HUES6 (cell line): ENCODE measurements around the gene TTC34.
"Not testable (repeated sequence)": the region's sequence is repeated elsewhere in the genome, so short reads cannot be mapped to it uniquely, and the experiment has no call there.

ENCODE experiments used
- H3K27ac ChIP-seq: 2 replicates; pipeline ENCODE4 v1.7.0; 2013; ENCODE audit warnings: low read depth, mild to moderate bottlenecking, low read length, inconsistent platforms
- H3K27me3 ChIP-seq: 2 replicates; pipeline ENCODE4 v1.6.1; 2013; ENCODE audit warnings: low read length; ENCODE audit not compliant: control insufficient read depth, insufficient read depth
- H3K36me3 ChIP-seq: 2 replicates; pipeline ENCODE4 v1.6.1; 2013; ENCODE audit warnings: low read length; ENCODE audit not compliant: control insufficient read depth, insufficient read depth
- H3K4me1 ChIP-seq: 2 replicates; pipeline ENCODE4 v1.6.1; 2013; ENCODE audit warnings: low read length; ENCODE audit not compliant: control insufficient read depth, insufficient read depth
- H3K4me3 ChIP-seq: 2 replicates; pipeline ENCODE4 v1.5.1; 2013; ENCODE audit warnings: low read depth, low read length
- H3K9ac ChIP-seq: one replicate; pipeline ENCODE4 v1.6.1; 2013; ENCODE audit warnings: mild to moderate bottlenecking, low read length
- H3K9me3 ChIP-seq: 2 replicates; pipeline ENCODE4 v1.6.1; 2013; ENCODE audit warnings: low read depth, low read length; ENCODE audit not compliant: control insufficient read depth, insufficient read depth

The TTC34 gene

GRCh38 chr1:2803931-2804627 lies 2.6 kb upstream of the TTC34 start:
- Histone ChIP-seq H3K4me1 (no peaks in the 10 kb centered on the region; the same call in 1 of the 2 replicates), H3K9me3 (no peaks in the 10 kb centered on the region; the same call in 1 of the 2 replicates), H3K9ac (no peak overlapping the region), H3K4me3 (no peak overlapping the region), H3K27ac (no peak overlapping the region), H3K36me3 (no peaks in the 10 kb centered on the region), H3K27me3 (no peaks in the 10 kb centered on the region; the same call in 1 of the 2 replicates)

GRCh38 chr1:2803086-2803930 lies 1.8 kb upstream of the TTC34 start:
- Histone ChIP-seq H3K9me3 (no peaks in the 10 kb centered on the region; the same call in 1 of the 2 replicates), H3K9ac (no peak overlapping the region), H3K27ac (no peak overlapping the region), H3K4me1 (no peaks in the 10 kb centered on the region; the same call in 1 of the 2 replicates), H3K36me3 (no peaks in the 10 kb centered on the region), H3K27me3 (no peaks in the 10 kb centered on the region; the same call in 1 of the 2 replicates), H3K4me3 (no peak overlapping the region)

- Histone ChIP-seq H3K9me3 (no peaks in the 10 kb centered on the region; the same call in 1 of the 2 replicates), H3K4me3 (no peak overlapping the region), H3K9ac (no peak overlapping the region), H3K27me3 (peaks cover 3% of the 10 kb centered on the region; the same call in 1 of the 2 replicates), H3K36me3 (no peaks in the 10 kb centered on the region), H3K27ac (no peak overlapping the region), H3K4me1 (no peaks in the 10 kb centered on the region; the same call in 1 of the 2 replicates)
Measured at GRCh38 chr1:2802421-2802961, 998 bp upstream of the TTC34 start.

- Histone ChIP-seq H3K27me3 (peaks cover 11% of the 10 kb centered on the region; the same call in 1 of the 2 replicates), H3K9ac (no peak overlapping the region), H3K9me3 (peaks cover 12% of the 10 kb centered on the region), H3K27ac (no peak overlapping the region), H3K4me3 (no peak overlapping the region), H3K4me1 (no peaks in the 10 kb centered on the region; the same call in 1 of the 2 replicates), H3K36me3 (no peaks in the 10 kb centered on the region)
Measured at GRCh38 chr1:2801046-2801445, 447 bp downstream of the TTC34 start.

GRCh38 chr1:2800664-2801045 lies 838 bp downstream of the TTC34 start:
- Histone ChIP-seq H3K9me3 (peaks cover 16% of the 10 kb centered on the region), H3K9ac (no peak overlapping the region), H3K36me3 (no peaks in the 10 kb centered on the region), H3K27me3 (peaks cover 13% of the 10 kb centered on the region; the same call in 1 of the 2 replicates), H3K4me3 (no peak overlapping the region), H3K27ac (no peak overlapping the region), H3K4me1 (no peaks in the 10 kb centered on the region; the same call in 1 of the 2 replicates)

- H3K36me3 ChIP-seq: no peaks in the 10 kb centered on the region
- H3K4me1 ChIP-seq: no peaks in the 10 kb centered on the region; the same call in 1 of the 2 replicates
- H3K9me3 ChIP-seq: peaks cover 22% of the 10 kb centered on the region
- H3K4me3 ChIP-seq: no peak overlapping the region
- H3K27ac ChIP-seq: no peak overlapping the region
- H3K9ac ChIP-seq: no peak overlapping the region
- H3K27me3 ChIP-seq: peaks cover 16% of the 10 kb centered on the region; the same call in 1 of the 2 replicates
Measured at GRCh38 chr1:2799811-2800663, 1.5 kb downstream of the TTC34 start.

GRCh38 chr1:2798958-2799357 lies 2.5 kb downstream of the TTC34 start:
- H3K36me3 ChIP-seq, H3K27ac ChIP-seq, H3K4me3 ChIP-seq, H3K4me1 ChIP-seq, H3K9ac ChIP-seq: not testable (repeated sequence)
- Histone ChIP-seq H3K9me3 (peaks cover 27% of the 10 kb centered on the region), H3K27me3 (peaks cover 16% of the 10 kb centered on the region; the same call in 1 of the 2 replicates)

GRCh38 chr1:2797741-2798016 lies 3.8 kb downstream of the TTC34 start:
- Histone ChIP-seq H3K9me3 (peaks cover 35% of the 10 kb centered on the region), H3K36me3 (no peaks in the 10 kb centered on the region), H3K27ac (no peak overlapping the region), H3K4me3 (no peak overlapping the region), H3K9ac (no peak overlapping the region), H3K4me1 (no peaks in the 10 kb centered on the region; the same call in 1 of the 2 replicates), H3K27me3 (peaks cover 16% of the 10 kb centered on the region; the same call in 1 of the 2 replicates)

GRCh38 chr1:2796890-2797740 lies 4.4 kb downstream of the TTC34 start:
- Histone ChIP-seq H3K4me1 (no peaks in the 10 kb centered on the region; the same call in 1 of the 2 replicates), H3K27me3 (peaks cover 16% of the 10 kb centered on the region; the same call in 1 of the 2 replicates), H3K4me3 (no peak overlapping the region), H3K36me3 (no peaks in the 10 kb centered on the region), H3K27ac (no peak overlapping the region), H3K9me3 (peaks cover 41% of the 10 kb centered on the region), H3K9ac (no peak overlapping the region)

GRCh38 chr1:2795926-2796325 lies 5.6 kb downstream of the TTC34 start:
- H3K9me3 ChIP-seq: peaks cover 48% of the 10 kb centered on the region
- H3K9ac ChIP-seq: no peak overlapping the region
- H3K4me3 ChIP-seq: no peak overlapping the region
- H3K27ac ChIP-seq: no peak overlapping the region
- H3K4me1 ChIP-seq: no peaks in the 10 kb centered on the region
- H3K36me3 ChIP-seq: no peaks in the 10 kb centered on the region
- H3K27me3 ChIP-seq: peaks cover 16% of the 10 kb centered on the region; the same call in 1 of the 2 replicates
